Stimulated activated CD4-positive, alpha-beta T cell treated with anti-CD3 and anti-CD28 coated beads, Interleukin-12 subunit alpha, Interleukin-12 subunit beta, amount 100 ng/mL, for 24 hours (primary cell): ENCODE measurements around the gene SPINT4.
A peak's percentile ranks its signal among the peaks of the same experiment; 100 is the strongest.

ENCODE experiments used
- DNase-seq, 2 experiments: peaks; one replicate each; pipeline ENCODE4 v3.0.0-alpha.2; 2020; ENCODE audit warnings: low read depth in 2 of 2

Gene SPINT4

DNA sequence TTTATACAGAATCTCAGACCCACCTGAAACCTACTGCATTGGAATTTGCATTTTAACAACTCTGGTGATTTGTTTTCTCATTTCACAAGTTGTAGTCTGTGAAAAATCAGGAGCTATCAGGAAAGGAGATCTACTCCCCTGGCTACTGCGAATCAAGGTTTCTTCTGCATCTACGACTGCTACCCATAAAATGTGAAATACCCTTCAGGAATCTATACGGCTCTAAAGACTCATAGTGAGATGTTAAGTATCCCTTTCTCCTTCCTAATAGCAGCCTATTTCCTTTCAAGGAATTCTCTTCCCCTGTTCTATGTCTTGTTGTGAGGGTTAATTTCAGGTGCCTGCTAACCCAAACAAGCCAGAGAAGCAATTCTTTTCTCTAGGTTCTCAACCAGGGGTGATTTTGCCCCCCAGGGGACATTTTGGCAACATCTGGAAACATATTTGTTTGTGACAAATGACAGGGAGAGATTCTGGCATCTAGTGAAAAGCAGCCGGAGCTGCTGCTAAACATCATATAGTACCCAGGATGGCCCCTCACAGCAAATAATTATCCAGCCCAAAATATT lies 43.2 kb downstream of the SPINT4 start:
- no peak for DNase-seq

DNA sequence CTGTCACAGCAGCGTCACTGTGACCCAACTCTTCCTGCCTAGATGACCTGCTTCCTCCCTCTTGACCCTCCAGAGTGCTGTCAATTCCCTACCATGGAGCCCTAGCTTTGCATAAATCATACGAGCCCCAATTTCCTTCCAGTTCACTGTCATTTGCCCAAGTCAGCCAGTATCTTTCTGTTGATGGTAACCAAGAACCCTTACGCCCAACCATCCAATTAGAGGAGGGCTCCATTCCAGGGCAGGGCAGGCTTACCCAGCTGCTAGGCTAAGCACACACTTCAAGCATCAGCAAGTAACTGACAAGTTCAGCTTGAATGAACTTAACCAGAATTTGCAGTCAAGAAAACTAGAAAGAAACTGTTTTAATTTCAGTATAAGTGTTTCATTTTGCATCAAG lies 43.8 kb downstream of the SPINT4 start:
- DNase-seq = no peak

DNA sequence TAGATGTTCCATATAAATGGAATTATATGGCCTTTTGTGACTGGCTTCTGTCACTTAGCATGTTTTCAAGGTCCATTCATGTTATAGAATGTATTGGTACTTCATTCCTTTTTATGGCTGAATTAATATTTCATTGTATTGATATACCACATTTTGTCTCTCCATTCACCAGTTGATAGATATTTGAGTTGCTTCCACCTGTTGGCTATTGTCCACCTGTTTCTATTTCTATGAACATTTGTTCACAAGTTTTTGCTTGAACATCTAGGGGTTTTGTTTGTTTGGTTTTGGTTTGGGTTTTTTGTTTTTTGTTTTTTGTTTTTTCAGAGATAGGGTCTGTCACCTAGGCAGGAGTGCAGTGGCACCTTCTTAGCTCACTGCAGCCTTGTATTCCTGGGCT lies 46.3 kb downstream of the SPINT4 start:
- no peak for DNase-seq

DNA sequence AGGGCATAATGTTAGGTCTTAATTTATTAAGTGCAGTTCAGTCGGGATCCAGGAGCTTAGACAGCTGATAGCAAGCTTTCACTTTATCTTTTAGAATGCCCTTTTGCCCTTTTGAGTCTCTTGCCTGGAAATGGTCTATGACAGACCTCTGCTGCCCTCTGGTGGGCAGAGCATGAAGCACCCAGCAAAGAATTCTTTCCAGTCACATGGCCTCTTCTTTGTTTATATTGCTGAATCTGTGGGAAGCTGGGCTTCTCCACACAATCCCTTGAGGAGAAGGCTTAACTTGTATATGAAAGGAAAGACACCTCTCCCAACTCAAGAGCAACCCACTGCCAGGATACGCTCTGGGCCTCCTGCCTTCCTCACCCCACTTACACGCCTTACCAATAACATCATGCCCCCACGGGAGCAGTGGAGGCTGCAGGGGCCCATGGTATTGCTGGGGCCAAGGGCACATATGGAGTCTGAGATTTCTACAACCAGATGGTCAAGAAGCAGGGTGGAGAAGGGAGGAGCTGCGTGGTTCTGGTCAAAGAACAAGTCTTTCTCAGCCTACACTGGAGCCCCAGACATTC lies 49.1 kb downstream of the SPINT4 start:
- DNase-seq = peak; percentile 53 to 74

DNA sequence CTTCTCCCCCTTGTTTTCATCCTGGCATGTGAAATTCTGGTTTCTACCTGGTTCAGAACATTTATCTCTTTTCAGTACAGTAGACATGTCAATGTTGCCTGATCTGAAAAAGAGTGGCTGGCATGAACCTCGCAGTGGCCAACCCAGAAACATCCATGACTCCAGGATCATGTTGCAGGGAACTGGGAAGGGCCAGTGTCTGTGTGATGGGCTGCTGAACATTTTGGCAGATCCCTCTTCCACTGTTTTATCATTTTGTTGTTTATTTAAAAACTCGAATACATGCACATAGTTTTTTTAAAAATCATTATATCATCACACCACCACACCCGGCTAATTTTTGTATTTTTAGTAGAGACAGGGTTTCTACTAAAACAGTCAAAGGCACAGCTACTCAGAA lies 50.5 kb downstream of the SPINT4 start:
- no peak for DNase-seq

DNA sequence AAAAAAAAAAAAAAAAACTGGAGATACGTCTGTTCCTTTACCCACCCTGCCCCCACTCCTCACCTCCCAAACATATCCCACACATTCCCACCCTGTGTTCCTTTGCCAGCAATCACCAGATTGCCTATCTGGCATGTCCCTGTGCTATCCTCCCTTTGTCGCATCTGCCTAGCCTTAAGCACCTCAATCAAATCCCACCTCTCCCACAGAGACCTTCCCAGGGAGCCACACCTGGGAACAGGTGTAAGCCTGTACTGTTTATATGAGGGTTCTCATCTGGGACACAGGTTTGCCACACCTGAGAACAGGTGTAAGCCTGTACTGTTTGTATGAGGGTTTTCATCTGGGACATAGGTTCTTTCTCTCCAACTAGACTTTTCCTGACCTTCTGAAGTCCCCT lies 52.8 kb downstream of the SPINT4 start:
- DNase-seq = no peak

DNA sequence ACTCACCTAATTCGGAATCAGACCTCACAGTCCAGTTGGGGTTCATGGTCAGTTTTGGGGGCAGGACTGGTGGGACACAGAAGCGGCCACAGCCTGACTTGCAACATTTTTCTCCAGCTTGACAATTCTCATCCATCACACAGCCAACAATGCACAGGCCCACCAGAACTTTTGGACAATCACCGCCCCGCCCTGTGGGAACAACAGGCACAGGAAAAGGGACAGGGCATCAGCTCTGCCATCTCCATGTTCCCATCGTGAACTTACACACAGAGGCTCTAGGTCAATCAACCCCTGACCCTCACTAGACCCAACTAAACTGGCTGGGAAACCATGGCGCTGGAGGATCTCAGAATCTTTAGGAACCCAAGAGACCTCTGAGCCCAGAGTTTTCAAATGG lies 53.3 kb downstream of the SPINT4 start:
- DNase-seq = no peak
